ENCODE measurements around the gene C10orf120. TPM values are rescaled to one million over a fixed set of nuclear protein-coding genes. Genes with fewer than 3 reads are reported as not detected.
A peak's percentile ranks its signal among the peaks of the same experiment; 100 is the strongest.

The C10orf120 gene
- total RNA-seq, 1 donor from 2014 or later = not detected

DNA sequence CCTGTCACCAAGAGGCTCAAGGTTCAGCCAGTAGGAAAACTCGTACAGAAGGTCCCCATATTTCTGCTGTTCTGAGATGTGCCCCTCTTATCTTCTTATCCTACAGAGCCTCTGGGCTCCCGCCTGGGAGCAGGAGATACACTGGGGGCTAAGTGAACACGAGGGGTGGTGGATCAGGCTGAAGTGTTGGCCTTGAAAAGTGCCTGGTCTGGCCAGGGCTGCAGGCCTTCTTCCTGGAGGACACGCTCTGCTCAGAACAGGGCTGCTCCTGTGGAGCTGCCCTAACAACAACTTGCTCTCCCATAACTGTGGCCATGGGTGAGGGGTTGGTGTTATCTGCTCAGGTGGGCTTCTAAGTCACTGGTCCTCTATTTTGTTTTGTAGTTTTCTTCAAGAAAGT is 33.7 kb downstream of the C10orf120 start:
- Mint-ChIP-seq H3K36me3 (ENCODE audit: low read depth, unreplicated experiment) (no peaks in the 10 kb centered on the region), H3K4me3 (ENCODE audit: unreplicated experiment) (no peak overlapping the region), H3K27me3 (ENCODE audit: unreplicated experiment) (no peaks in the 10 kb centered on the region), H3K9me3 (ENCODE audit: unreplicated experiment) (no peaks in the 10 kb centered on the region), H3K4me1 (ENCODE audit: unreplicated experiment) (peaks cover 41% of the 10 kb centered on the region), H3K27ac (ENCODE audit: unreplicated experiment) (no peak overlapping the region)
- DNase-seq (ENCODE audit: low spot score) = no peak
- TF ChIP-seq, protein P1, sequence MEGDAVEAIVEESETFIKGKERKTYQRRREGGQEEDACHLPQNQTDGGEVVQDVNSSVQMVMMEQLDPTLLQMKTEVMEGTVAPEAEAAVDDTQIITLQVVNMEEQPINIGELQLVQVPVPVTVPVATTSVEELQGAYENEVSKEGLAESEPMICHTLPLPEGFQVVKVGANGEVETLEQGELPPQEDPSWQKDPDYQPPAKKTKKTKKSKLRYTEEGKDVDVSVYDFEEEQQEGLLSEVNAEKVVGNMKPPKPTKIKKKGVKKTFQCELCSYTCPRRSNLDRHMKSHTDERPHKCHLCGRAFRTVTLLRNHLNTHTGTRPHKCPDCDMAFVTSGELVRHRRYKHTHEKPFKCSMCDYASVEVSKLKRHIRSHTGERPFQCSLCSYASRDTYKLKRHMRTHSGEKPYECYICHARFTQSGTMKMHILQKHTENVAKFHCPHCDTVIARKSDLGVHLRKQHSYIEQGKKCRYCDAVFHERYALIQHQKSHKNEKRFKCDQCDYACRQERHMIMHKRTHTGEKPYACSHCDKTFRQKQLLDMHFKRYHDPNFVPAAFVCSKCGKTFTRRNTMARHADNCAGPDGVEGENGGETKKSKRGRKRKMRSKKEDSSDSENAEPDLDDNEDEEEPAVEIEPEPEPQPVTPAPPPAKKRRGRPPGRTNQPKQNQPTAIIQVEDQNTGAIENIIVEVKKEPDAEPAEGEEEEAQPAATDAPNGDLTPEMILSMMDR (IDR thresholded peaks at IDR 0.05; ENCODE audit: unreplicated experiment) = no peak

DNA sequence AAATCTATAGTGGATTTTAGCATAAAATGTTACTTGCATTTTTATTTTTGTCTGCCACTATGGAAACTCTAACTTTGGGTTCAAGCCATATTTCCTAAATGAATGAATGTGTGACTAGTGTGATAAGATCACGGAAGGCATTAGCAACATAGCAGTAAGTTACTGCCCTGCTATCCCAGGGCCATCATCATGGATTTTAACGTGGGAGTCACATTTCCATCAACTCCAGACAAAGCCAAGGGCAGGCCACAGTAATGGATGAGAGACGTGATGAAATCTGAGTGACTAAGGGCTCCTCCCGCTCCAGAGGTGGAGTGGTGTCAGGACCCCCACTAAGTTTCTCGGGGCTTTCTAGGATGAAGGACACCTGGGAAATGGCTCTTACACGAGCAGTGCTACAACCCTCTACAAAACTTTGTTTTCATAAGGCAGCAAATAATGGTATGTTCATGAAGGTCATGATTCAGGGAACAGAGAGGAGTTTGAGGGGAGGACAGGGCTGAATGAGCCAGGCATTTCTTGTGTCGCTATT is 34.3 kb downstream of the C10orf120 start:
- Mint-ChIP-seq H3K4me1 (ENCODE audit: unreplicated experiment) (peaks cover 41% of the 10 kb centered on the region), H3K27ac (ENCODE audit: unreplicated experiment) (no peak overlapping the region), H3K9me3 (ENCODE audit: unreplicated experiment) (no peaks in the 10 kb centered on the region), H3K4me3 (ENCODE audit: unreplicated experiment) (no peak overlapping the region), H3K27me3 (ENCODE audit: unreplicated experiment) (no peaks in the 10 kb centered on the region), H3K36me3 (ENCODE audit: low read depth, unreplicated experiment) (no peaks in the 10 kb centered on the region)
- no peak for DNase-seq (ENCODE audit: low spot score)
- TF ChIP-seq, protein P1 (IDR thresholded peaks at IDR 0.05; ENCODE audit: unreplicated experiment) = no peak

DNA sequence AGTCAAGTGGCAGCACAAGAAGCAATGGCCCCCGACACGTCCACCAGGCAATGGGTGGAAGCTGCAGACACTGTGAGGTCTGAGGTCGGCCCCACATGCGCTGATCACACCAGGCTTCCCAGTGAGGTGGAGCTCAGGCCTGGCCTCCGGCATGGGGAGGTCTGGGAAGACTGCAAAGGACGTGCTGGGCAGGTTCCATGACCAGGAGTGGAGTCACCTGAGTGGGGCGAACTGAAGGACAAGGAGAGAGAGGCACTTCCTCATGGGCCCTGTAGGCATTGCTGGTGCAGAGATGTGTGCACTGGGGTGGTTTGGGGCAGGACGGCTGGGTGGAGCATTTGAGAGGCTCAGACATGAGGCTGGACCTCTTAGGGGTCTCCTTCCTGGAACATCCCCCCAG is 35.1 kb downstream of the C10orf120 start:
- TF ChIP-seq, protein P1 (IDR thresholded peaks at IDR 0.05; ENCODE audit: unreplicated experiment) = no peak
- Mint-ChIP-seq H3K36me3 (ENCODE audit: low read depth, unreplicated experiment) (no peaks in the 10 kb centered on the region), H3K27me3 (ENCODE audit: unreplicated experiment) (no peaks in the 10 kb centered on the region), H3K27ac (ENCODE audit: unreplicated experiment) (no peak overlapping the region), H3K9me3 (ENCODE audit: unreplicated experiment) (no peaks in the 10 kb centered on the region), H3K4me1 (ENCODE audit: unreplicated experiment) (peaks cover 35% of the 10 kb centered on the region), H3K4me3 (ENCODE audit: unreplicated experiment) (no peak overlapping the region)
- no peak for DNase-seq (ENCODE audit: low spot score)

DNA sequence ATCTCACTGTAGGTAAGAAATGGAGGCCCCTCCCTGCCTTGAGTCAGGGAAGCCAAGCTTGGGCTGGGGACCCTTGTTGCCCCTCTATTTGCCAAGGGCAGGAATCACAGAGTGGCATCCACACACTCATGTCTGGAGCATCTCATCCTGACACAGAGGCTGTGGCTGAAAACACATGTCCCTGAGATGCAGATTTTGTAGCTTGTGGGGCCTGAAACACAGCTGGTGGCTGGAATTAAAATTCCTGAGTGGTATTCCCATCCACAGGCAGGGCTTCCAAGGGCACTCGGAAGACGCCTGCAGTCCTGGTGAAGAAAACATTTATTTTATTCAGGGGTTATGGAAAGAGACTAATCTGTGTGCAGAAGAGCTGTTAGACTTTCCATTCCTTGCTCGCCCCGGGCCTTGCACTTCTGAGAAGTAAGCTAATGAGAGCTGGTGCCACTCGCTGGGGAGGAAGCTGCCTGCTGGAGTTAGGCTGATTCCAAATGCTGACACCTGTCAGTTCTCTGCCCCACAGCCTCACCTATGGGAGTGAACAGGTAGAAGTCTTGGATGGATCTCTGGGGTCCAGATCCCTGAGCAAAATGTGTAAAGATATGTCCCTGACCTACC is 36.0 kb downstream of the C10orf120 start:
- Mint-ChIP-seq H3K4me3 (ENCODE audit: unreplicated experiment) (no peak overlapping the region), H3K9me3 (ENCODE audit: unreplicated experiment) (no peaks in the 10 kb centered on the region), H3K4me1 (ENCODE audit: unreplicated experiment) (peaks cover 26% of the 10 kb centered on the region), H3K36me3 (ENCODE audit: low read depth, unreplicated experiment) (no peaks in the 10 kb centered on the region), H3K27ac (ENCODE audit: unreplicated experiment) (no peak overlapping the region), H3K27me3 (ENCODE audit: unreplicated experiment) (no peaks in the 10 kb centered on the region)
- no peak for DNase-seq (ENCODE audit: low spot score)
- TF ChIP-seq, protein P1 (IDR thresholded peaks at IDR 0.05; ENCODE audit: unreplicated experiment) = no peak

DNA sequence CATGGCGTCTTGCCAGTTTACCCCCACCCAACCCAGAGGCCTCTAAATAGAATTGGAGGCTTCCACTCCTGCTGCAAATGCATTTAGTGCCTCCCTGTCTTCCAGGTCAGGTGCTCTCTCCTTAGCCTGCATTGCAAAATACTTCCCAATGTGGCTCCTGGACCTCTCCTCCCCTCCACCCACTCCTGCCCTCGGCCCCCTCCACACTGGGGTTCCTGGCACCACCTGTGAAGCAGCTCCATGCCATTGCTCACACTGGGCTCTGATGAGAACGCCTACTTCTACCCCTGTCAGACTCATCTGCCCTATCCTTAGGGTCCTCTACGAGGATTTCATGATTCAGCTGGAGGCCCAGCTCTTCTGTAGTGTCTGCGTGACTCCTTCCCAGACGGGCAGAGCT is 37.4 kb downstream of the C10orf120 start:
- TF ChIP-seq, protein P1 (IDR thresholded peaks at IDR 0.05; ENCODE audit: unreplicated experiment) = no peak
- Mint-ChIP-seq H3K4me3 (ENCODE audit: unreplicated experiment) (no peak overlapping the region), H3K27ac (ENCODE audit: unreplicated experiment) (peak overlapping the region; percentile 91), H3K27me3 (ENCODE audit: unreplicated experiment) (no peaks in the 10 kb centered on the region), H3K4me1 (ENCODE audit: unreplicated experiment) (peaks cover 17% of the 10 kb centered on the region), H3K36me3 (ENCODE audit: low read depth, unreplicated experiment) (no peaks in the 10 kb centered on the region), H3K9me3 (ENCODE audit: unreplicated experiment) (no peaks in the 10 kb centered on the region)
- no peak for DNase-seq (ENCODE audit: low spot score)

All from endothelial cell (in vitro differentiated cells).